NCI-H2029 (cell line): ENCODE data around the gene GDI2.
"Not testable (repeated sequence)": the region's sequence is repeated elsewhere in the genome, so short reads cannot be mapped to it uniquely, and the experiment has no call there.

Source experiments
- DNase-seq: peaks from one replicate; lab custom pipeline; 2025; lab: John Stamatoyannopoulos, UW

The GDI2 gene

GRCh38 chr10:5782174-5782573, 31.1 kb downstream of the GDI2 start:
- no peak for DNase-seq

GRCh38 chr10:5779730-5780129, 33.5 kb downstream of the GDI2 start:
- no peak for DNase-seq

GRCh38 chr10:5777758-5778157, 35.5 kb downstream of the GDI2 start:
- not testable (repeated sequence) for DNase-seq

- DNase-seq = no peak
Observed at GRCh38 chr10:5776881-5777197, 36.4 kb downstream of the GDI2 start.

- no peak for DNase-seq
Observed at GRCh38 chr10:5776136-5776880, 36.9 kb downstream of the GDI2 start.

- DNase-seq = no peak
Observed at GRCh38 chr10:5775685-5776084, 37.5 kb downstream of the GDI2 start.

- DNase-seq = no peak
Observed at GRCh38 chr10:5774987-5775620, 38.1 kb downstream of the GDI2 start.

- no peak for DNase-seq
Observed at GRCh38 chr10:5766189-5766588, 47.0 kb downstream of the GDI2 start.

GRCh38 chr10:5765617-5766016, 47.6 kb downstream of the GDI2 start:
- DNase-seq = no peak

GRCh38 chr10:5764422-5765297, 48.6 kb downstream of the GDI2 start:
- DNase-seq = no peak

- no peak for DNase-seq
Observed at GRCh38 chr10:5762531-5762930, 50.7 kb downstream of the GDI2 start.

- no peak for DNase-seq
Observed at GRCh38 chr10:5761220-5761619, 52.0 kb downstream of the GDI2 start.

GRCh38 chr10:5760515-5760914, 52.7 kb downstream of the GDI2 start:
- DNase-seq = no peak

- no peak for DNase-seq
Observed at GRCh38 chr10:5758927-5759326, 54.3 kb downstream of the GDI2 start.

GRCh38 chr10:5757766-5758517, 55.3 kb downstream of the GDI2 start:
- no peak for DNase-seq

- no peak for DNase-seq
Observed at GRCh38 chr10:5752301-5752871, 60.8 kb downstream of the GDI2 start.

- DNase-seq = no peak
Observed at GRCh38 chr10:5751601-5752253, 61.5 kb downstream of the GDI2 start.

GRCh38 chr10:5748394-5748803, 64.8 kb downstream of the GDI2 start:
- DNase-seq = no peak

GRCh38 chr10:5746197-5746596, 67.0 kb downstream of the GDI2 start:
- DNase-seq = peak; percentile 5

- DNase-seq = no peak
Observed at GRCh38 chr10:5744849-5745248, 68.4 kb downstream of the GDI2 start.

GRCh38 chr10:5743736-5744135, 69.5 kb downstream of the GDI2 start:
- no peak for DNase-seq
